Stimulated activated CD4-positive, alpha-beta T cell treated with anti-CD3 and anti-CD28 coated beads, Interleukin-1b, Interleukin-23, amount 100 ng/mL, for 4 hours (primary cell): ENCODE results near the gene IQCE.

Experiments used
- DNase-seq, 2 donors: peaks; one replicate each; pipeline ENCODE4 v3.0.0-alpha.2; 2020; ENCODE audit warnings: low read depth in 2 of 2

Gene IQCE

DNA sequence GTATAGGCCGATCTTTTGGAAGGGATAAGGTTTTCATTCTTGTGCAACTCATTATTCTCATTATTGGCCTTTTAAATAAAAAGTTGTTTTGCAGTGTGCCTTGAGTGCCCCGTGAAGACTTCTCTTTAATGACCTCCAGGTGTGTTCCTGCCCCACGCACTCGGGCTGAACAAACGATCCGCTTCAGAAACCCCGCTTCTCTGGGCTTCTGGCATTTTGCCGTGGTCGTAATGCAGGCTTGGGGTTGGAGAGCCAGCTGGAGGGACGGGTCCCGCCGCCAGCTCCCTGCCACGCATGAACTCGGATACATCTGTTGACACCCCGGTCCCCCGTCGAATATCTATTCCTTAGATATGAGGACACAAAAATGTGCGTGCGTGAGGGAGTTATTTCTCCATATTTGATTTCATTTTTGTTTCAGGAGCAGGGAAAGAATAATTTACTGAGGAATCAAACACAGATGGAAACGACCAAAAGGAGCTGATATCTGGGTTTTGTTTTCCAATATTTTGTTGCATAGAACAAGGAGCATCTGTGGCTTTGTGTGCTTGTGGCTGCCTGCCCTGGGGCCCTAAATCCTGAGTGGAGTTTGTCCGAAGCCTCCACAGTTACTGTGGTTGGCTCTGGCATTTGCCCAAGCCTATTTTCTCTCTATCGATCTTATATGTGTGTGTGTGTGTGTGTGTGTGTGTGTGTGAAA, 56.0 kb downstream of the IQCE start:
- no peak for DNase-seq

GRCh38 chr7:2616387-2617324, 57.9 kb downstream of the IQCE start:
- no peak for DNase-seq

DNA sequence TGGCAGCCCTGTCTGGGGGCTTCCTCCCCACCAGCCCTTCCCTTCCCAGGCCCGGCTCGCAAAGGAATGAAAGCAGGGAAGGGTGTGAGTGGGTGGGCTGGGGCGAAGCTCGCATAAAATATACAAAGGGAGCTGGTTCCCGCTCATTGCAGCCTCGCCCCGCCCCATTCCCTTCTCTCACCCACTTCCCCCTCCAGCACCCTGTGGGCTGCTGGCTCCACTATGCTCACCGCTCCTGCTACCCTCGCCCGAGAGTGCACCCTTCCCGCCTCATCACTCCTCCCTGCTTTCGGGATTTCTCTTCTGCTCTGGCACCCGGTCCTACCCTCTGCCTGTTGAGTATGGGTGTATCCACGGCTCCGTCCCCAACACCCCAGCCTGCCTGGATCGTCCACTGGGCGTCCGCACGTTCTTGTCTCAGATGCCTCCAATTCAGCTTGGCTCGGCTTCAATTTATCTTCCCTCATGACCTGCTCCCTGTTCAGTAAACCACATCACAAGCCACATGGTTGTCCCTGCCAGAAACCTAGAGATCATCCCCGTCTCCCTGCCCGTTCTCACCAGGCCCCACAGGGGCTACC, 58.6 kb downstream of the IQCE start:
- no peak for DNase-seq

- no peak for DNase-seq
Measured at GRCh38 chr7:2619116-2619515, 60.3 kb downstream of the IQCE start.

DNA sequence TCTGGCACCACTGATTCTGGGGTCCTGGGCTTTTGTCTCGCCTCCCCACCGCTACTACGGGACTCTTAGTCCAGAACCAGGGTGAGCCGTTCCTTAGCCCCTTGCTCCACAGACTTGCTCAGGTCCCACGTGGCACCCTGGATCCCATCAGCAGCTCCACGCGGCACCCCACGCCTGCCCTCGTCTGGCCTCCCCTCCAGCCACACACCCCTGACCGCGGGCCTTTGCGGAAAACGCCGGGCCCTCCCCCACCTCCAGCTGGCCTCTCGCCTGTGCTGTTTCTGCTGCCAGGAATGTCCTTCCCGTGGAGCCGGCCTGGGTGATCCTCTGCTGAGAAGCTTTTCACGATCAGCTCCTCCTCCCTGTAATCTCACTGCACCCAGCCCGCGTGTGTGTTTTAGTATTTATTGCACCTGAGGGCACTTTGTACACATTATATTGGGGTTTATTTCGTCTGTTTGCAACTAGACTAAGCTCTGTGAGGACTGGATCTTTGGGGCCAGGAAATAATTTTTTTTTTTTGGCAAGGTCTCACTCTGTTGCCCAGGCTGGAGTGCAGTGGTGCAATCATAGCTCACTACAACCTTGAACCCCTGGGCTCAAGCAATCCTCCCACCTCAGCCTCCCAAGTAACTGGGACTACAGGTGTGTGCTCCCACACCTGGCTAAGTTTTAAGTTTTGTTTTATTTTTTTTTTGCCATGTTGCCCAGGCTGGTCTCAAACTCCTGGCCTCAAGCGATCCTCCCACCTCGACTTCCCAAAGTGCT, 62.5 kb downstream of the IQCE start:
- DNase-seq, result no peak

- no peak for DNase-seq
Measured at GRCh38 chr7:2621948-2622640, 63.3 kb downstream of the IQCE start.

GRCh38 chr7:2622869-2623697, 64.3 kb downstream of the IQCE start:
- no peak for DNase-seq

DNA sequence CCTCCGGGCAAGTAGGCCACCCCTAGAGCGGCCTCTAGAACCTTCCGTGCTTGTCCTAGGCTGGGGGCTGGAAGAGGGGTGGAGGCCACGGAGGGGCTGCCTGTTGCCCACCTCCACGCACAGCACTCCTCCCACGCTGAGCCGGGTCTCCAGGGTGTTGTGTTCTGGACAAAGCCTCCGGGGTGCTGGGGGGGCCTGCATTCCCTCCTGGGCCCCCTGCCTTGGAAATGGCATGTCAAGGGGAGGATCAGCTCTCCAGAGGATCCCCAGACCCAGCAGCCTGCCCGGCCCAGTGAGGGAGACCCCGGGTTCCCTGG, 64.9 kb downstream of the IQCE start:
- no peak for DNase-seq

- no peak for DNase-seq
Measured at GRCh38 chr7:2624293-2624886, 65.6 kb downstream of the IQCE start.

DNA sequence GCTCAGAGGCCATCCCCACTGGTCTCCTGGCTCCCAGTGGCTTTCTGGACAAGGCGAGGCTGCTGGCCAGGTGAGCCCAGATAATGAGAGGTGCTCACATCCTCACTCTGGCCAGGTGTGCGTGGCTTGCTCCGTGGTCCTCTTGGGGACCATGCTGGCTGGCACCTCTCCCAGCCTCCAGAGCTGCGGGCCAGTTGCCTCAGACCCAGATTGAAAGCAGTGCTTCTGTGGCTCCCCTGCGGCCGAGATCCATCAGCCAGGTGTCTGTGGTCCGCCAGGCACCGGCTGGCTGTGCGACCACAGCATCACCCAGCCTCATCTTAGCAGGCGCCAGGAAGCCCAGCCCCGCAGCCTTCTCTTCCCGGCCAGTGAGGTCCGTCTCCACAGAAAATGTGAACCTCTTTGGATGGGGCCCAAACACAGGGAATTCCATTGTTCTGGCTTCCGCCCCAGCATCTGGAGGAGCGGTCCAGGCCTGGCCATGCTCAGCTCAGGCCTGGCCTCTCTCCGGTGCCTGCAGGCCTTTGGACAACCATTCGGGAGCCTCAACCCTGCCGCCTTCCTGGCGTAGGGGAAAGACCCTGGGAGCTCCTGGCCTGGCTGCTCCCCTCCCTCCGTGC, 67.8 kb downstream of the IQCE start:
- DNase-seq, result no peak

- DNase-seq, result no peak
Measured at GRCh38 chr7:2627258-2628129, 68.7 kb downstream of the IQCE start.

- no peak for DNase-seq
Measured at GRCh38 chr7:2628130-2628482, 69.3 kb downstream of the IQCE start.

DNA sequence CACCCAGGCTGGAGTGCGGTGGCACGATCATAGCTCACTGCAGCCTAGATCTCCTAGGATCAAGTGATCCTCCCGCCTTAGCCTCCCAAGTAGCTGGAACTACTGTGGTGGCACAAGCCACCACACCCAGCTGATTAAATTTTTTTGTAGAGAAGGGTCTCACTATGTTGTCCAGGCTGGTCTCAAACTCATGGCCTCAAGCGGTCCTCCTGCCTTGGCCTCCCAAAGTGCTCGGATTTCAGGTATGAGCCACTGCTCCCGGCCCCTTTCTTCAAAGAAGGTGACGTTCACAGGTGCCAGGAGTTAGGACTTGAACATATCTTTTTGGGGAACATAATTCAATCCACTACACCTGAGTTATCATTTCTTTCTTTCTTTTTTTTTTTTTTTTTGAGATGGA, 70.1 kb downstream of the IQCE start:
- DNase-seq, result no peak

- no peak for DNase-seq
Measured at GRCh38 chr7:2629746-2630681, 71.2 kb downstream of the IQCE start.

DNA sequence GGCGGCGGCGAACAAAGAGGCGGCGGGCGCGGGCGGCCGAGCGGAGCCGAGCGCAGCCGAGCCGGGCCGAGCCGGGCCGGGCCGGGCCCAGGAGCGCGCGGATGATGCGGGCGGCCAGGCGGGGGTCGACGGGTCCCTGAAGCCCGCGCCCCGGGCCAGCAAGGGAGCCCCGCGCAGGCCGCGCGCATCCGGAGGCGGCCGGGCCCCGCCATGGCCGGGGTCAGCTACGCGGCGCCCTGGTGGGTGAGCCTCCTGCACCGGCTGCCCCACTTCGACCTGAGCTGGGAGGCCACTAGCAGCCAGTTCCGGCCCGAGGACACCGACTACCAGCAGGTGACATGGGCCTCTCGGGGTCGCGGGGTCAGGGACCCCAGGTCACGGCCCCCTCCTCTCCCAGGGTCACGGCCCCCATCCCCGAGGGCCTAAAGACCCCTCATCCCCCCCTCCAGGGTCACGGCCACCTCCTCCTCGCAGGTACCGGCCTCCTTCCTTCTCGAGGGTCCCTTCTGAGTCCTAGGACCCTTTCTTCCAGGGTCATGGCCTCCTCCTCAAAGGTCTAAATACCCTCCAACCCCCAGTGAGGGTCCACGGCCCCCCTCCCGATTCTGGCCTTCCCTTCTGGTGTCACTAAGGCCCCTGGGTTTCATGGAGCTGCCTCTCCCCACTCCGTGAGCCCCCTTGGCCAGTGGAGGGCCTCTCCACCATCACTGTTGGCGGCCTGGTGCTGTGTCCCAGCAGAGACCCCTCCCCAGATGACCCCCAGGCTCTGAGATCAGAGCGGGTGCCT, 73.4 kb downstream of the IQCE start, which contains the start of gene TTYH3:
TSS of gene TTYH3 (plus strand) at position 41 of the 787 bp plus-strand sequence. CDS start at position 211, 170 bp downstream.
- DNase-seq, result no peak

- DNase-seq, result peak; percentile 34 to 43
Measured at GRCh38 chr7:2632733-2633537, 74.2 kb downstream of the IQCE start.
